Measurements from ENCODE around the gene KCNB1.

Gene KCNB1

GRCh38 chr20:49496553-49497397 lies 14.3 kb upstream of the KCNB1 start:
- peak in 1 of 2 experiments; percentile 14 for DNase-seq

GRCh38 chr20:49496043-49496442 lies 13.6 kb upstream of the KCNB1 start:
- DNase-seq = no peak

- no peak for DNase-seq
Measured at GRCh38 chr20:49490689-49491088, 8.2 kb upstream of the KCNB1 start.

DNA sequence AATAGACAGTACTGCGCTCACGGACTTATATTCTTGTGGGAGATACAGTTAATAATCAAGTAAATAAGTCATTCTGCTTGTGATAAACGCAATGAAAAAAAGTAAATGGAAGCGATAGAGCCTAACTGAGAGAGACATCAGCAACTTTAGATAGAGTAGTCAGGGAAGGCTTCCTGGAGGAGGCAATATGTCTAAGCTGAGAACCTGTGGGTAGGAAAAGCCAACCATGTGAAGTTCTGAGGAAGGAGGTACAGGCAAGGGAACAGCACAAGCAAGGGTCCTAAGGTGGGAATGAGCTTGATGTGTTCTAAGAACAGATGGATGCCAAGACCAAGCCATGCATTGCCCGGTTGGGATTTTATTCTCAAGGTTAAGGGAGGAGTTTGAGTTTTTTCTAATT lies 7.2 kb upstream of the KCNB1 start:
- DNase-seq = no peak

DNA sequence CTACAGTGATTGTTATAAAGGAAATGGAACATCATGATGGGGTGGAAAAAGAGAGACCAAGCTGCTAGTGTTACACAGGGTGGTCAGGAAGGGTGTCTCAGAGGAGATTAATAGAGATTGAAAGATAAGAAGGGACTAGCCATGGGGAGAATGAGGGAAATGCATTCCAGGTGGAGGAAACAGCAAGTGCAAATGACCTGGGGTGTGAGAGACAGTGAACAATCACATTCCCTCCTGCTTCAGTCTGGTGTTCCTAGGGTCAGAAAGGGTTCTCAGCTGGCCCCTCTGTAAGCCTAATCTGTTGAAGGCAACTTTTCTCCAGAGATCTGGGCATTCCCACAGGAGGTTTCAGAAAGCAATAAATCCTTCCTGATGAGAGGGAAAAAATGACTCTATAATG lies 3.6 kb upstream of the KCNB1 start:
- no peak for DNase-seq

DNA sequence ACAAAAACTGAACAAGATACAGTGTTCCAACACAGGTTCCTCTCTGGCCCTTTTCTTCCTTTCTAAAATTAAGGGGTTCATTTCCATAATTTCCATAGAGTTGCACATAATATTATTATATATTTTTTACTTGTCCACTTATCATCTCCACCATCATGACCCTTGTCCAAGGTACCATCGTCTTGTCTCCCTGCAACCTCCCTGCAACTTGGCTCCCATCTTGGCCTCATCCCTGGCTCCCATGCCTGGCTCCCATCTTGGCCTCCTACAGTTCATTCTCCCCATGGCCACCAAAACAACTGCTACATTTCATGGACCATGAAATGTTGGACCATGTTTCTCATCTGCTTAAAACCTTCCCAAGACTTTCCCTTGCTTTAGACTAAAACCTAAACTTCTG lies 3.1 kb upstream of the KCNB1 start:
- DNase-seq = no peak

- peak; percentile 69 to 80 for DNase-seq
Measured at GRCh38 chr20:49484180-49485140, 2.0 kb upstream of the KCNB1 start.

DNA sequence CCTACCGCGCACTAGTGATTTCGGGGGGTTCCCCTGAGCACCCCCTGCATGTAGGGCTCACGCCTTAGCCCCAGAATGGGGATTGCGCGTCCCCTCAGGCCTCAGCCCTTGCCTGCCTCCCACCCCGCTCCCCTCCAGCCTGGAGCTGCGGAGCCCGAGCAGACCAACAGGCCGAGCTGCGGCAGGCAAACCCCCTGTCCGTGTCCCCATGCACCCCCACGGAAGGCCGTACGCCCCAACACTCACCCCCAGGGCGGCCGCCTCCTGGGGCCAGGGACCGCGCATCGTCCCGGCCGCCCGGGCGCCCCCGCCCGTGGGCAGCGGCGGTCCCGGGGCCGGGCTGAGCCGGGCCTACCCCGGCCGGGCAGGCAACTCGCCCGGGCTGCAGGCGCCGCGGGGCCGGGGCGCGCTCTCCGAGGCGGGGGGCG lies 1.2 kb upstream of the KCNB1 start:
- DNase-seq = peak in 1 of 2 experiments; percentile 28

GRCh38 chr20:49483018-49483695 lies 689 bp upstream of the KCNB1 start:
- no peak for DNase-seq

DNA sequence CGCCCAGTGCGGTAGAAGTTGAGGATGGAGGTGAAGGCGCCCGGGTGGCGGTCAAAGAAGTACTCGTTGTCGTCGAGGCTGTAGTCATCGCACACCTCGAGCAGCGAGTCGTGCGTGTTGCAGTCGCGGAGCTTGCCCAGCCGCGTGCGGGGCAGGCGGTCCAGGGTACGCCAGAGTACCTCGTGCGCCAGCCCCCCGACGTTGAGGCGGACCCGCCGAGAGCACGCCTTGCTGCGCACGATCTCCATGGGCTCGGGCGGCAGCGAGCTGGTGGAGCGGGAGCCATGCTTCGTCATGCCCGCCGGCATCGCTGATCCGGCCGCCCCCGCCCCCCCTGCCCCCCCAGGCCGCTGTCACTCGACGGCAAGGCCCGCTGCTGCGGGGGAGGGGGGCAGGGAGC lies 295 bp downstream of the KCNB1 start:
- DNase-seq = no peak

DNA sequence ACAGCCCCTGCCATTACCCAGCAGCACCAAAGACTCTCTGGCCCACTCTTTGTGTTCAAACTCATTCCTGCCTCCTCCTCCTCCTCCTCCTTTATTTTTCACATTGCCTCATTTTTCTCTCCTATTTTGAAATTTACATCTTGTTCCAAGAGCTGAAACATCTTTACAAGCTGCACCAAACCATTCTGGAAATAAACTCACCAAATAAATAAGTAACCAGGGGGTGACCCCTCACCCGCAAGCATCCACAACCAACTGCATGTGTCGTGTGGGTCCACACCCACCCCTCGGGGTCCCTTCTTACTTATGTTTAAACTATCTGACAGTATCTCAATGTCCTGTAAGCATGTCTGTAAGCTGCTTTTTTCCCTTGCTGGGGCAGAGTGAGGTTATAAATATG lies 1.4 kb downstream of the KCNB1 start:
- DNase-seq = no peak

DNA sequence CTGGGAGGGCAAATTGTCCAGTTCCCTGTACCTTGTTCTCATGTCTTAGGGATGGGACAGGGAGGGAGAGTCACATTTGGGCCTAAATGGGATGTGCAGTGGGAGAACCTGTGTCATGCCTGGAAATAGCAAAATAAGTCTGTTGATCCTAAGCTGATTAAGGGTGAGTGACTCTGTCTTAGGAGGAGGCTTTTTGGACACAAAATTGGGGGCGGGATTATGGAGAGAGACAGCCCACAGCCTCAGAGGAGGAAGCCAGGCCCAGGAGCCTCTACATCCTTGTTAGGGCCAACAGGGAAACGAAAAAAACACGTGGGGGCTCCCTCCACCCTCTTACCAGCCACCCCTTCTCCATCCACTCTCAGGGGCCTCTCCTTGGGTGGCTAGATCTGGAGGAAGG lies 2.2 kb downstream of the KCNB1 start:
- DNase-seq = peak; percentile 74 to 80

- DNase-seq = peak; percentile 74 to 84
Measured at GRCh38 chr20:49479785-49480184, 2.7 kb downstream of the KCNB1 start.

DNA sequence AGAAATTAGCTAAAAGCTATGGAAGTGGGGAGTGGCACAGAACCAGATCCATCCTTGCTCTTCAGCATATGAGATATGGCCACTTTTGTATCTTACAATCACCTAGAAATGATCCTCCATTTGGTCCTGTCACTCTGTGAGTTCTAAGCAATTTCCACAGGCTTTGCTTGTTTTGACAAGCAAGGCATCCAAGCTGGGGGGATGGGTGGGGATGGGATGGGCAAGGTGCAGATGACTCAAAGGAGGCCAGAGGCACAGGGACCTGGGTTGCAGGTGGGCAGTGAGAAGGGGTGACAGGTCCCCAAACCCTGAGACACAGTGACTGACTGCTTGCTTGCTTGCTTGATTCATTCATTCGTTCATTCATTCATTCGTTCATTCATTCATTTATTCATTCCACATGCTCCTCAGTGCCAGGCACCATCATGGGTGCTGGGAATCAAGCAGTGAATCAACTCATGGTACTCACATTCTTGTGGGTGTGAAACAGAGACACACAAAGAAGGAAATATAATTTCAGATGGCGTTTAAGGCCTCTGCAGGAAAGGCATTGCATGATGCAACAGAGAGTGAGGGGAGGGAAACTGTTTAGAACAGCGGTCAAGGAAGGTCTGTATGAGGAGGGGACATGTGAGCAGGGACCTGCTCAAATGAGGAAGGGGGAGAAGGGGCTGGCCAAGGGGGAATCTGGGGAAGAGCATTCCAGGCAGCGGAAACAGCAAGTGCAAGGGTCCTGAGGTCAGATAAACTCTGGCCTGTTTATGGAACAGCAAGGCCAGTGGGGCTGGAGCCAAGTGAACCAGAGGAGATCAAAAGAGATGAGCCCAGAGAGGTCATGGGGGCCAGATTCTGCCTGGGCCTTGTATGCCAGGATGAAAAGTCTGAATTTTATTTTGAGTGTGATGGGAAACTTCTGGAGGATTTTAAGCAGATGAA lies 3.4 kb downstream of the KCNB1 start:
- no peak for DNase-seq

DNA sequence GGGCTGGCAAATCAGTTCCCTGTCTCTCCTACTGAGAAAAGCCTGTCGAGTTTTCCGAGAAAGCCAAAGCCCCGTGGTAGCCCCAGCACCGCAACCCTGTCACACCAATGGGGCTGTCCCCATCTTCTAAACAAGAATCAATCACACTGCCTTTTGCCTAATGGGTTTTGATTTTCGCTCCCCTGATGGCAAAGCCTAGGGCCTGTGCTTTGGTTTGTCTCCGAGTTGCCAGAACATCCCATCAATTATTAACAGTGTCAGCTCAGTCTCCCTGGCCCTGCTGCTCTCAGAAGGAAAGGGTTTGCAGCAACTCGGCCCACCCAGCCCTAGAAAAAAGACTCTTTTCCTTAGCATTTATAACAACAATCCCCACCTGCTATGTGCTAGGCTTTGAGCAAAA lies 4.2 kb downstream of the KCNB1 start:
- no peak for DNase-seq

DNA sequence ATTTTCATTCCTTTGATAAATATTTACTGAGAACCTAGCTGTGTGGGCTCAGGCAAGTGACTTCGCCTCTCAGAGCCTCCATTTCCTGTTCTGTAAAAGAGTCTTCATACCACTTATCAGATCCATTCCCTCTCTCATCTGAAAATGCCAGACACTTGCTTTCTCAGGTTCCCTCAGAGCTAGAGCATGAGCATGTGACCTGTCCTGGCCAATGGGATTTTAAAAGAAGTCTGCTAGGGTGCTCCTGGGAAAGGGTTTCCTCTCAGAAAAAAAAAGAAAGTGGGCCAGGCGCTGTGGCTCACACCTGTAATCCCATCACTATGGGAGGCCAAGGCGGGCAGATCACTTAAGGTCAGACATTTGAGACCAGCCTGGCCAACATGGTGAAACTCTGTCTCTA lies 5.3 kb downstream of the KCNB1 start:
- no peak for DNase-seq

DNA sequence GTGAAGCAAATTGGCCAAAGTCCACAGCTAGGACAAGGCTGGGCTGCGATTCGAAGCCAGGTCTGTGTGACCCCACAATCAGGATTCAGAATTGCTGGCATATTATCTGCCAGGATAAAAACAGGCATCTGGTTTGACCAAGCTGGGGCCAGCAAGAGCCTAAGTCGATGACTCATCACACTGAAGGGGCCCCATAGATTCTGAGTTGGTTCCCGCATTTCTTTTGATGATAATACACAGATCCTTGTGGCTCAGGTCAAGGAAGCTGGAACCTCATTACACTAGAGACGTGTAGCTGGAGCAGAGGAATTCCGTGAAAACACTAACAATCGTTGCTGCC lies 6.5 kb downstream of the KCNB1 start:
- DNase-seq = no peak

GRCh38 chr20:49475292-49476015 lies 7.0 kb downstream of the KCNB1 start:
- no peak for DNase-seq

DNA sequence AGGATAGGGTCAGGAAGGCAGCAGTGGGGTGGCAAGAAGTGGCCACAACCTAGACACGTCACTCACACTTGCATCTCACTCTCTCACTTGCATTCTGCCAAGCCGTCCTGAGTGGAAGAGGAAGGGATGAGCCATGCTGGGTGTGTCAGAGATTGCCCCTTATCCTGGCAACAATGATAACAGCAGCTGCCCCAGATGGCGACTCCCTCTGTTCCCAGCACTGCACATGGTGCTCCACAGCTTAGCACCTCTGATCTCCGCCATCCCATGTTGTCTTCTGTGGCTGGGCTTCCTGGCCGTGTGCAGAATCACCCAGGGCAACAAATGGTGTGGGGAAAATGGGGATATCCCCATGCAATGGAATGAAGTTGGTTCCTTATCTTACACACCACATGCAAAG lies 11.1 kb downstream of the KCNB1 start:
- peak; percentile 42 to 66 for DNase-seq

GRCh38 chr20:49470922-49471321 lies 11.5 kb downstream of the KCNB1 start:
- no peak for DNase-seq

GRCh38 chr20:49469060-49469459 lies 13.4 kb downstream of the KCNB1 start:
- no peak for DNase-seq

DNA sequence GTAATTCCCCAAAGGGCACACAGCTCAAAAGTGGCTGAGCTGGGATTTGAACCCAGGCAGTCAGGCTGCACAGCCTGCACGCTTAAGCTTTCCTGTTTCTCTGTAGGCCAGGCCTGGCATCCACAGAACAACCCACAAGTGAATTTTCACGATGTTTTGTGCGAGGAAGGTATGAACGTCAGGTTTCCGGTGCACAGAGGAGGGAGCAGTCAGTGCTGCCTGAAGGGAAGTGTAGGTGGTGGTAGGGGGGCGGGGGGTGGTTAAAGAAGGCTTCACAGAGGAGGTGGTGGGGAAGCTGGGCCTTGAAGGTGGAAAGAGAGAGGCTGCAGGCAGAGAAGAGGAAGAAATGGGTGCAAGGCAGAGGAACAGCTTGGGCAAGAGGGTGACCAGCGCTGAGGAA lies 14.1 kb downstream of the KCNB1 start:
- no peak for DNase-seq
